ENCODE data around the gene SHISA7.

Gene SHISA7

DNA sequence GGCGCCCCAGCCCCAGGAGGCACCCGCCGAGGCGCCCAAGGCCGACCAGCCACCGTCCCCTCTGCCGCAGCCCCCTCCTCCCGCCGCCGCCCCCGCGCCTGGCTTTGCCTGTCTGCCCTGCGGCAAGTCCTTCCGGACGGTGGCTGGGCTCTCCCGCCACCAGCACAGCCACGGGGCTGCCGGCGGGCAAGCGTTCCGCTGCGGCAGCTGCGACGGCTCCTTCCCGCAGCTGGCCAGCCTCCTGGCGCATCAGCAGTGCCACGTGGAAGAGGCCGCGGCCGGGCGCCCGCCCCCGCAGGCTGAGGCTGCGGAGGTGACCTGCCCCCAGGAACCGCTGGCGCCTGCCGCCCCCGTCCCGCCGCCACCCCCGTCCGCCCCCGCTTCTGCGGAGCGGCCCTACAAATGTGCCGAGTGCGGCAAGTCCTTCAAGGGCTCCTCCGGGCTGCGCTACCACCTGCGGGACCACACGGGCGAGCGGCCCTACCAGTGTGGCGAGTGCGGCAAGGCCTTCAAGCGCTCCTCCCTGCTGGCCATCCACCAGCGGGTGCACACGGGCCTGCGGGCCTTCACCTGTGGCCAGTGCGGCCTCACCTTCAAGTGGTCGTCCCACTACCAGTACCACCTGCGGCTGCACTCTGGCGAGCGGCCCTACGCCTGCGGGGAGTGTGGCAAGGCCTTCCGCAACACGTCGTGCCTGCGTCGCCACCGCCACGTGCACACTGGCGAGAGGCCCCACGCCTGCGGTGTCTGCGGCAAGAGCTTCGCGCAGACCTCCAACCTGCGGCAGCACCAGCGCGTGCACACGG is 39.3 kb upstream of the SHISA7 start:
- no peak for DNase-seq (ENCODE audit: low read depth)

DNA sequence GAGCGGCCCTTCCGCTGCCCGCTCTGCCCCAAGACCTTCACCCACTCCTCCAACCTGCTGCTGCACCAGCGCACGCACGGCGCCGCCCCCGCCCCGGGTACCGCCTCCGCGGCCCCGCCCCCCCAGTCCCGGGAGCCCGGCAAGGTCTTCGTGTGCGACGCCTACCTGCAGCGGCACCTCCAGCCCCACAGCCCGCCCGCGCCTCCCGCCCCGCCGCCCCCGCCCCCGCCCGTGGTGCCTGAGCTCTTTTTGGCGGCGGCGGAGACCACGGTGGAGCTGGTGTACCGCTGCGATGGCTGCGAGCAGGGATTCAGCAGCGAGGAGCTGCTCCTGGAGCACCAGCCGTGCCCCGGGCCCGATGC is 38.7 kb upstream of the SHISA7 start:
- DNase-seq (ENCODE audit: low read depth) = no peak

DNA sequence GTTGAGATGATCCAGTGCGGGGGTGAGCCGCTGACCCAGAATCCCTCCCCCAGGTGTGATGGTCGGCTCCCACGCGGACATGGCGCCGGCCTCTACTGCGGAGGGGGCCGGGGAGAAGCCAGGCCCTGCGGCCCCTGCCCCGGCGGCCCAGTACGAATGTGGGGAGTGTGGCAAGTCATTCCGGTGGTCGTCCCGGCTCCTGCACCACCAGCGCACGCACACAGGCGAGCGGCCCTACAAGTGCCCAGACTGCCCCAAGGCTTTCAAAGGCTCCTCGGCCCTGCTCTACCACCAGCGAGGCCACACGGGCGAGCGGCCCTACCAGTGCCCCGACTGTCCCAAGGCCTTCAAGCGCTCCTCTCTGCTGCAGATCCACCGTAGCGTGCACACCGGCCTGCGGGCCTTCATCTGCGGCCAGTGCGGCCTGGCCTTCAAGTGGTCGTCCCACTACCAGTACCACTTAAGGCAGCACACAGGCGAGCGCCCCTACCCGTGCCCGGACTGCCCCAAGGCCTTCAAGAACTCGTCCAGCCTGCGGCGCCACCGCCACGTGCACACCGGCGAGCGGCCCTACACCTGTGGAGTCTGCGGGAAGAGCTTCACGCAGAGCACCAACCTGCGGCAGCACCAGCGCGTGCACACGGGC is 38.2 kb upstream of the SHISA7 start:
- no peak for DNase-seq (ENCODE audit: low read depth)

DNA sequence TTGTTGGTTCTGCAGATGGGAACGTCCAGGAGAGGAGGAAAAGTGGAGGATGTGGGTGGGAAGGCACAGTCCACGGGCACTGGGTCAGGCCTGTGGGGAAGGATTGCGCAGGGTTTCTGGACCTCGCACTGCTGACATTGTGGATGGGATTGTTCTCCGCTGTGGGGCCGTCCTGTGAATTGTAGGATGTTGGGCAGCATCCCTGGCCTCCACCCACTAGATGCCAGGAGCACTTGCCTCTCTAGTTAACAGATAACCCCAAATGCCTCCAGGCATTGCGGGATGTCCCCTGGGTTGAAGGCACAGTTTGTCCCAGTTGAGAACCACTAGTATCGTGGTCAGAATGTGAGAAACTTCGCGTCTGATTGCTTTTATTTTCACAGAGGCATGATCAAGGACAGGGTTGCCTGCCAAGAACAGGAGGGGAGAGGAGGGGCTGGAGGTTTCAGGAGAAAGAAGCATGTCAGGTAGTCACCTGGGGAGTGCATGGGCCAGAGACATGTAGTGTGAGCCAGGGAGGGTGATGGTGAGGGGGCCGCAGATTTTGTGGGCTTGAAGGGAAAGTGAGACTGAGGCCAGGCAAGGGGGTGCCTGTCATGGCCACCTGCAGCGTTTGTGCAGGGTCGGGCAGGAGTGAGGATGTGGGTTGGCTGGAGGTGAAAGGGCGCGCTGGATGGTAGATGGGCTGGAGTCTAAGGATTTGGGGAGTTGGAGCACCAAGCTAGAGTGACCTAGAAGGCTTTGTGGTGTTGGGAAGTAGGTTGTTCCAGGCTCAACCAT is 36.5 kb upstream of the SHISA7 start:
- DNase-seq (ENCODE audit: low read depth) = no peak

DNA sequence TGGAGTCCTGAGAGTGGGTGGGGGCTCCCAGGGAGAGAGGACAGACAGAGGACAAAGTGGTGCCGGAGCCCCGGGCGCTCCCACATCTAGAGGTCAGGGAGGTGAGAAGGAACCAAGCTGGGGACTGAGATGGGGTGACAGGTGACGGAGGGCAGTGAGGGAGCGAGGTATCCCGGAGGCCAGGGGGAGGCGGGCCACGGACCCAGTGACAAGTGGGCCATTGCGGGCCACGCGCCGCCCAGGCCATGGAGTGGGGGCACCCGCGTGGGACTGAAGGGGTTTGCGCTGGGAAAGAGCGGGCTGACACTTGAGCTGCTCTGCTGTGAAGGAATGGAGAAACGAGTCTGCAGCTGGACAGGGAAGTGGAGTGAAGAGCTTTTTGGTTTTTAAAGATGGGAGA is 35.9 kb upstream of the SHISA7 start:
- DNase-seq (ENCODE audit: low read depth) = no peak

DNA sequence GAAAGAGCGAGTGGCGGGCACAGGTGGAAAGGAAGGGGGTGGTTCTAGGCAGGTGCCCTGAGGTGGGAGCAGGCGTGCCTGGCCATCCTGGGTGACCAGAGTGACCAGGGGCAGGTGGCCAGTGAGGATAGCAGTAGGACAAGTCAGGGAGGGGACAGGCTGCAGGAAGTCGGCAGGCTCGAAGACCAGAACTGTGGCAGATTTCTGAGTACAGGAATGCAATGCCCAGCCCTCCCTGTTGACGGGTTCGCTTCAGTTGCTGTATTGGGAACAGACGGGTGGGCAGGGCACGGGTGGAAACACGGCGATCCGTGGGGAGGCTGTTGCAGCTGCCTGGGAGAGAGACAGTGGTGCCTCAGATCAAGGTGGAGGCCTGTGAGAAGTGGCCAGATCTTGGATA is 35.3 kb upstream of the SHISA7 start:
- DNase-seq (ENCODE audit: low read depth) = no peak

DNA sequence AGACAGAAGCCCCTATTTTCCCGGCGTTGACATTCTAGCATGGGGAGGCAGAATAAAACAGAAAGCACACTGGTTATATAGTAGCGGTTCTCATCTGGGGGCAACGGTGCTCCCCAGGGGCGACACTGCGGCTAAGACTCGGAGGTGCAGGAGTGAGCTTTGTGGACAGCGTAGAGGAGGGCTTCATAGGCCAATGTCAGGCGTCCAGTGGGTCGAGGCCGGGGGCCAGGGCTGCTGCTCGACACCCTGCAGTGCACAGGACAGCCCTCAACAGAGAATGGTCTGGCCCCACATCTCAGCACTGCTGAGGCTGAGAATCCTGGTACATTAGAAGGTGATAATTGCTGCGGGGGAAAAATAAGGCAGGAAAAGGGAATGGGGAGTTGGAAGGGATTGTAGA is 34.8 kb upstream of the SHISA7 start:
- DNase-seq (ENCODE audit: low read depth) = no peak

DNA sequence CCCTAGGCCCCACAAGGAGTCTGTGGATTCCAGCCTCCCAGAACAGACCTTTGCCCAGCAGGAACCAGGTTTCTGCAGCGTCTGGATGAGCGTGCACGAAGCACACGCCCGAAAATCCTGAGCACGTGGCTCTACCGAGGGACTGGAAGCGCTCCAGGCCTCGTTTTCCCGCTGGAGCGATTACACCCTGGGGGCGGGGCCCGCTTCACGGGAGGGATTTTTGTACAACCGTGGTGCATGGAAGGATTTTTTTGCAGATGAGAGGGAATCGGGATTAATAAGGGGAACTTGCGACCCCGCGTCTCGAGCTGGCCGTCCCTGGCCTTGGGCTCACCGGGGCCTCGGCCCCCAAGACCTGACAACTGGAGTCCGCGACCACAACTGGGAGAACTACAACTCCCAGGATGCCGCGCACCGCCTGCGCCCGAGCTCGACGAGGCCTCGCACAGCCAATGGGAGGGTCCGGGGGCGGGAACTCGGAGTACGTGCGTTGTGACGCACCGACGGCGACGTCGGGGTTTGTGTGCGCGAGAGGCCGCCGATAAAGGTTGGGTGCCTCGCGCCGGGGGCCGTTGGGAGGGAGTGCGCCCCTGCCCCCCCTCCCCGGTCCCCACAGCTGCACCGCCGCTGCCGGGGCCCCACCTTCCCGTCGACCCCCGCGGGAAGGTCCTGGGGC is 33.1 kb upstream of the SHISA7 start, which contains the start of gene ZNF628:
TSS of gene ZNF628 (plus strand) at position 518 of the 676 bp plus-strand sequence. CDS start 3,294 bp downstream, outside the sequence.
- peak; percentile 97 for DNase-seq (ENCODE audit: low read depth)

DNA sequence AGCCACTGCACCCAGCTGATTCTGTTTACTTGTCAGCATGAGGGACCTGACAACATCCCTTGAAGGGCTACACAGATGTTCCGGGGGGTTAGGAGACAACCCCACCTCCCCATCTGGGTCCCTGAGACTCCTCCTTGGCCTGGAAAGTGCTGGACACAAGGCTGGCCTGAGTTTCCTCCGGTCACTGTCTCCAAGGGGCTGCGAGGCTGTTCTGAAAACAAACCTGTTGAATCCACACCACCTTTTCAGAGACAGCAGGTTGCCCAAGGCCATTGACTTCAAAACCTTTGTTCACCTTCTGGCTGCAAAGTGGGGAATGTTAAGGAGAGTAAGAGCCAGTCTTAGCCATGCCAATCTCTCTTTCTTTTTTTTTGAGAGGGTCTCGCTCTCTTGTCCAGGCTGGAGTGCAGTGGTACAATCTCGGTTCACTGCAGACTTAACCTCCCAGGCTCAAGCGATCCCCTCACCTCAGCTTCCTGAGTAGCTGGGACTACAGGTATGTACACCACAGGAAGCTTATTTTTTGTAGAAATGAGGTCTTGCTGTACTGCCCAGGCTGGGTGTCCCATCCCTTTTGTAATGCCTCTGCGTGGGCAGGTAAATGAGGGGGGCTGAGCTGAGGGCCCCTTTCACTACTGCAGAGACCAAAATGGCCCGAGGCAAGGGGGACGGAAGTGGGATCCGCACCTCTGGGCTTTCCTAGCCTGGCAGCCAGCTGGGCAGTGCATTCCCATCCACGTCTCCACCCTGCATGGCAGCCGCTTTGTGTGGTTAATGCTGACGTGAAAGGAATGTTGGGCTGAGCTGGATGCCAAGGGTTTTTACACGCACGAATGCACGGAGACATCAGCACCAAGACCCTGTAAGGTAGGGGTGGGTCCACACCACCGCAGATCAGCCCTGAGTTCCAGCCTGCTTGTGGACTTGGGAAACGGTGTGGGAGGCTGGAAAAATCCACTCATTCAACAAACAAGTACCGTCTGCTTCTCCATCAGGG is 31.5 kb upstream of the SHISA7 start:
- DNase-seq (ENCODE audit: low read depth) = no peak

DNA sequence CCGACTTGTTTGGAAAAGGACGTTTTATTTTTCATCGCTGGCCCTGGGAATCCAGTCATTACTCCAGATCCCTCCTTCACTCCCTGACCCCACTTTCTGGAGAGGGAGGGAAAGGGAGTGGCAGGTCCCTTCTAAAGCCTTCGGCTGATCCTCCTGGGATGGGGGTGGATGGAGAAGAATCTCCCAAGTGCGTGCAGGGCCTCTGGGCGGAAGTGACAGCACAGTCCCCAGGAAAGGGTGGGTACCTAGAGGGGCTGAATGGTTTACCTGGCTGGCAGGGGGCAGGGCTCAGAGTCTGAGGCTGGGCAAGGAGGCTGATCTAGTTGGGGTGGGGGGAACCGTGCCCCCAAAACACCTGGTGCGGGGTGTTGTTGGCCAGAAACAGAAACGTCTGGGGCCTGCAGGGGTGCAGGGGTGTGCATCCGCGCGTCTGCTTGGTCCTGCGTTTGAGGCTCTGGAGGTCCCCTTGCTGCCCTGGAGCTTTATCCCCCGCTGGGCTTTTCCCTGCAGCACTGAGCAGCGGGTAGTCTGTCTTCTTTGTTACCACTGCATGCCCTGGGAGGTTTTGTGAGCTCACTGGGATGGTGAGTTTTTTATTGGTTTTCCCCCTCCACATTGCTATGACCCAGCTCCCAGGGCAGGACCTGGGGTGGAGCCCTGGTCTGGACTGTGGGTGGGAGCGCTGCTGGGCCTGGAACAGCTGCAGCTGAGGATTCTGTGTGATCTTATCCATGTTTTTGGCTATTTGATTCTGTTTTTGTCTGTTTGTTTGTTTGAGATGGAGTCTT is 30.3 kb upstream of the SHISA7 start:
- DNase-seq (ENCODE audit: low read depth) = peak; percentile 46

DNA sequence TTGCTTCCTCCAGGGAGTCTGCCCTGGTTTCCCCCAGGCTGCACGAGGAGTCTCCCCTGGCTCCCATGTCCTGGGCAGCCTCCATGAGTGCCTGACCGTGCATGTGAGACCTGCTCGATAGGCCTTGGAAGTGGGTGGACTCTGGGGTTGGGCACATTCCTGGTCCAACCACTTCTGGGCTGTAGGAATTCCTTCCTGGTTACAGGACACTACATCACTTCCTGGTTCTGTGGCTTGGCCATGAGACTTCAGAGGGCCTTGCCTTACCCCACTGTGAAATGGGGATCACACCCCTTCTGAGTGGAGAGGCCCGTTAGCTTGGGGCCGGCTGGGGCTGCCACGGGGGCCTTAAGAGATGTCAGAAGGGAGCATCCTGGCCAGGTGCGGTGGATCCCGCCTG is 29.4 kb upstream of the SHISA7 start:
- peak; percentile 84 for DNase-seq (ENCODE audit: low read depth)

DNA sequence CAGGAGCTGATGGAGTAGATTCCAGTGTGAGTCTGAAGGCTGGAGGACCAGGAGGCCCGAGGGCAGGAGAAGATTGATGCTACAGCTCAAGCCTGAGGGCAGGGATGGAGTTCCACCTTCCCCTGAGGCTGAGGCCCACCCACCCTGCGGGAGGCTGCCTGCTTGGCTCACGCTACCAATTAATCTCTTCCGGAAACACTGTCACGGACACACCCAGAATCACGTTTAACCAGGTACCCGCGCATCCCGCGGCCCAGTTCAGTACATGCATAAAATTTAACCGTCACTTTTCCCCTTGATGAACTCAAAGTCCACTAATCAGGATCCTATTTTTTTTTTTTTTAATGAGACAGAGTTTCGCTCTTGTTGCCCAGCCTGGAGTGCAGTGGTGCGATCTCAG is 28.2 kb upstream of the SHISA7 start:
- DNase-seq (ENCODE audit: low read depth) = no peak

DNA sequence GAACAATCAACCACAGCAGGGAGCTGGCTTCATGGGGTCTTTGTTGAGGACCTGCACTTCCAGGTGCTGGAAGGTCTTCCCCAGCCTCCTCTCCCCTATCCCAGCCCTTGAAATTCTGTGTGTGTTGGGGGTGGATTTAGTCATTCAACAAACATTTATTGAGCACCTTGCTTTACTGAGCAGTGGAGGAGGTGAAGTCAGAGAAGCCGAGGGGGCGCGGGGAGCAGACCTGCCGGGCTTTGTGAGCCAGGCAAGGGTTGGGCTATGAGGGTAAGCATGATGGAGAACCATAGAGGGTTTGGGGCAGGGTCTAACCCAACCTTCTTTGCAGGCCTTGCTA is 24.9 kb upstream of the SHISA7 start:
- DNase-seq (ENCODE audit: low read depth) = no peak

DNA sequence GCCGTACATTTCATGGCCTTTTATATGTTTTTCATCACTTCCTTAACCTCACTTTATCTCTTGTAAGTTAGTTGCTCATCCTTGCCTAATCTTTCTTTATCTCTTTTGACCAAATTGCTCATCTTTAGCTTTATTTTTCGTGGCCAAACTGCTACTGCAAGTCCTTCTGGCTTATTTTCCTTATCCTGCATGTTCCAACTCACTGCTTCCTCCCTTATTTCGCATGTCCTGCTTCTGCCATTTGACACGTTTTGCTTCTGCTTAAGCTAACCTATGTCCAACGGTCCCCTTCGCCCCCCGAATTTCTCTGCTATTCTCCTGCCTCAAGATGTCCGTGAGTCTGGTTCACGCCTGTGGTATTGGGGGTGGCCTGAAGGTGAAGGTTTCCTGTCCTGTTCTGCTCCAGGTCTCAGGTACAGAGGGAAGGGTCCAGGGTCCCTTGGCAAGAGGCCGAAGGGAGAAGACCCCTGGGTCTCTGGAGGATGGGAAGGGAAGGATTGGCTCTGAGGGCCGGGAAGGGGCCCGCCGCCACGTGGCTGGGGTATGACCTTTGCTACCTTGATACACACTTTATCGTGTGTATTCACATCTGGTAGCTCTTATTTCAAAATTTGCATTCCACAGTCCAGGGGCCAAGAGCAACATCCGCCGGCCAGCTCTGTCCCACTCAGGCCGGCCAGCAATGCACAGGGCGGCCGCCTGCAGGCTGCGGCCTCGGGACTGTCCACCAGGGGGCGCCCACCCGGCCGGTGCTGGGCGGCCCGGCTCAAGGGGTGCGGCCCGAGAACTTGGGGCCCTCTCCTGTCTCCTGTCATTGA is 24.3 kb upstream of the SHISA7 start:
- peak; percentile 83 for DNase-seq (ENCODE audit: low read depth)

DNA sequence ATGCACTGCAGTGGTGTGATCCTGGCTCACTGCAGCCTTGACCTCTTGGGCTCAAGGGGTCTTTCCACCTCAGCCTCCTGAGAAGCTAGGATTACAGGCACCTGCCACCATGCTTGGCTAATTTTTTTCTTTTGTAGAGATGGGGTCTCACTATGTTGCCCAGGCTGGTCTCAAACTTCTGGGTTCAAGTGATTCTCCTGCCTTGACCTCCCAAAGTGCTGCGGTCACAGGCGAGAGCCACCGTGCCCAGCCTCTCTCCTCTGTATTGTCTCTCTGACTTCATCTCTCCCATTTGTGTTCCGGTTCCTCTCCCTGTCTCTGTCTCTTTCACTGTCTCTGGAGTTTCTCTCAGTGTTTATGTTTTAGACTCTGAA is 23.1 kb upstream of the SHISA7 start:
- no peak for DNase-seq (ENCODE audit: low read depth)

DNA sequence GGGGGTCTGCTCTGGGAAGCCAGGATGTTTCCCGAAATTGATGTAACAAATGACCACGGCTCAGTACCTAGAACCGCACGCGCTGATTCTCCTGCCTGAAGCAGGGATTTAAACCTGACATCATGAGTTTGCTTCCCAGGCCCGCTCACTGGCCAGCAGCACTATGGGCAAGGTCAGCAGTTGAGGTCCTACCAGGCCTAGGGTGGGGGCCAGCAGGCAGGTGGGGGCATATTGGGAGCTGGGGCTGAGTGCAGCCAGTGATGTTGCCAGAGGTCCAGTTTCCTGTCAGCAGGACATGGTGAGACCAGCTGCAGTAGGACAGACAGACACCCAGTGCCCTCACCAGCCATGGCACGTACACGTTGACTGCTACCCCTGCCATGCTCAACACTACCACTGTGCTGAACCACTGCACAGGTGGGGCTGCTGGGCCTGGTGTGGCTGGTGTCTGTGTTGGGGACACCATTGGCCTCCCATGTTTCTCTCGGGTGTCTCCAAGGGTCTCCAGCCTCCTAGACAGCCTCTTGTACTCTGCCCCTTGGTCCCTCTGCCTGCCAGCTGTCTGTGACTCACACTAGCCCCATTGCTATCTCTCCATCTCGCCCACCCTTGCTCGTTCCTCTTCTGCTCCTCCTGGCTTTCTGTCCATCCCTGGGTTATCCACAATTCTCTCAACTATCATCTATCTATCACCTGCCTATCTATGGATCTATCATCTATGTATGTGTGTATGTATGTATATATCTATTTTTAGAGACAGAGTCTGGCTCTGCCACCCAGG is 22.6 kb upstream of the SHISA7 start:
- peak; percentile 41 for DNase-seq (ENCODE audit: low read depth)

DNA sequence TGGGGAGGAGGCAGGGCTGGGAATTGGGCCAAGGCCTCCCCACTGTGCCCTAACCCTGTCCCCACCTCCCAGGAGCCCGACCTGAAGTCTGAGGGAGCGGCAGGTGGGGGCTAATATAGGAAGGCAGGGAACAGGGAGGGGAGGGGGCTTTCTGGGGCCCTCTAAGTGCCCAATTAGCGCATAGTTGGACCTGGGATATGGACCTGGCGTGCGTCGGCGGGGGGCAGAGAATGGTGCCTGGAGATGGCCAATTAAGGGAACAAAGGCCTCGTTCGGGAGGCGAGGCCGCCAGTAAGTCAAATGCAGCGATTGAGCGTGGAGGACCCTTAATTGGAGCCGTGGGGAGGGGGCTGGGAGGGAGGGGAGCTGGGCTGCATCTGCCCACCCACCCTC is 21.6 kb upstream of the SHISA7 start, which contains the start of gene C19orf85:
TSS of gene C19orf85 (minus strand) at position 90 of the 393 bp plus-strand sequence. CDS start 197 bp downstream, outside the sequence.
- DNase-seq (ENCODE audit: low read depth) = no peak

DNA sequence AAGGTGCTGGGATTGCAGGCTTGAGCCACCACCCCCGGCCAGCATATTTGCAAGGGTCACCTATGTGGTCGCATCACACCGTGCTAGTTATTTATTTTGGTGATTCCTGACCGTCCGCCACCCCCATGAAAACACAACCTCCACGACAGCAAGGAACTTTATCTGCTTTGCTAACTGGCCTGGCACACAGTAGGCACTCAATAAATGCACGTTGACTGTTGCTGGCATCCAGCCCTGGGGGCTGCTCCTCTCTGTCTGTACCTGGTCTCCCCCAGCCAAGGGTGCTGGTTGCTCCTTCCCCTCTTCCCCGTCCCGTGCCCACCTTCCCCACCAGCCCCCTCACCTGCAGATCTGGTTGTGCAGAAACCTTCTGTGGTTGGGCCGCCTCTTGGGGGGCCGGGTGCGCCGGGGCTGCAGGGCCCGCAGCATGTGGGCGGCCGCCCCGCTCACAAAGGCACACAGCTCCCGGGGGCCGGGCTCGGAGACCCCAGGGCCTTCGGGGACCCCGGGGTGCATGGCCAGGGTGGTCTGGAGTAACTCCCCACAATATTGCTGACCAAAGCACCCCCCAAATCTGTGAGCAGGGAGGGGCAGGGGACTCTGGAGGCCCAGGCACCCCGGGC is 21.1 kb upstream of the SHISA7 start:
- no peak for DNase-seq (ENCODE audit: low read depth)

All from EH (cell line).